Activated naive CD4-positive, alpha-beta T cell treated with Interleukin-2 at 50 U/mL for 16 hours (primary cell): ENCODE data around the gene DSCAML1.

ENCODE experiments used
- DNase-seq: peaks from one replicate; pipeline ENCODE4 v3.0.0-alpha.2; 2020

The DSCAML1 gene

DNA sequence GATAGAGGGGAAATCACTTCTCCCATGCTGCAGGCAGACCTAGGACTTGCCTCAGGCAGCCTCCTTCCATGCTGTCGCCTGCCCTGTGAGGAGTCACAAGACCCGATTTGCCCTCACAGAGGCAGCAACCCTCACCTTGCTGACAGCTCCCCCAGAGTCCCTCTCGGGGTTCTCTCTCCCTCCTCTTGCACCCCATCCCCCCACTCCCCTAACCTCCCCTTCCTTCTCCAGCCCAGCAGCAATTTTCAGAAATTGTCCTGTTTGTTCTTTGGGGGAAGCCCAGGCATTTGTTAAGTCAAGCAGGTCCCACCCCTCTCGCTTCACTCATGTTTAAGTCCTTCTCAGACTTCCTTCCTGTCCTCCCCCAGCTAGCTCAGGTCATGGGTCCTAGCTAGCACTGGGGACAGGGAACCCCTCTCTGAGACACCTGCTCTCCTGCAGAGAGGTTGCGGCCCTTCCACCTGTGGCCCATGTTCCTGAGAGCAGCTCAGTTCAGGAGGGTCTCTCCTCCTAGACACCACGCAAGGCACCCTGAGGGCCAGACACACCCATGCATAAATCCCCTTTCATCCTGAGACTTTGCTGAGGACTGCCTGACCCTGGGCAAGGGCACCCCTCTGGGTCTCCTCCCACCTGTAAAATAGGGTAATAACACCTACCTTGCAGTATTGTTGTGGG lies 33.8 kb upstream of the DSCAML1 start:
- no peak for DNase-seq

GRCh38 chr11:117830072-117830471 lies 33.1 kb upstream of the DSCAML1 start:
- no peak for DNase-seq

- no peak for DNase-seq
Observed at GRCh38 chr11:117829369-117829725, 32.3 kb upstream of the DSCAML1 start.

- peak; percentile 84 for DNase-seq
Observed at GRCh38 chr11:117828611-117829368, 31.8 kb upstream of the DSCAML1 start.

DNA sequence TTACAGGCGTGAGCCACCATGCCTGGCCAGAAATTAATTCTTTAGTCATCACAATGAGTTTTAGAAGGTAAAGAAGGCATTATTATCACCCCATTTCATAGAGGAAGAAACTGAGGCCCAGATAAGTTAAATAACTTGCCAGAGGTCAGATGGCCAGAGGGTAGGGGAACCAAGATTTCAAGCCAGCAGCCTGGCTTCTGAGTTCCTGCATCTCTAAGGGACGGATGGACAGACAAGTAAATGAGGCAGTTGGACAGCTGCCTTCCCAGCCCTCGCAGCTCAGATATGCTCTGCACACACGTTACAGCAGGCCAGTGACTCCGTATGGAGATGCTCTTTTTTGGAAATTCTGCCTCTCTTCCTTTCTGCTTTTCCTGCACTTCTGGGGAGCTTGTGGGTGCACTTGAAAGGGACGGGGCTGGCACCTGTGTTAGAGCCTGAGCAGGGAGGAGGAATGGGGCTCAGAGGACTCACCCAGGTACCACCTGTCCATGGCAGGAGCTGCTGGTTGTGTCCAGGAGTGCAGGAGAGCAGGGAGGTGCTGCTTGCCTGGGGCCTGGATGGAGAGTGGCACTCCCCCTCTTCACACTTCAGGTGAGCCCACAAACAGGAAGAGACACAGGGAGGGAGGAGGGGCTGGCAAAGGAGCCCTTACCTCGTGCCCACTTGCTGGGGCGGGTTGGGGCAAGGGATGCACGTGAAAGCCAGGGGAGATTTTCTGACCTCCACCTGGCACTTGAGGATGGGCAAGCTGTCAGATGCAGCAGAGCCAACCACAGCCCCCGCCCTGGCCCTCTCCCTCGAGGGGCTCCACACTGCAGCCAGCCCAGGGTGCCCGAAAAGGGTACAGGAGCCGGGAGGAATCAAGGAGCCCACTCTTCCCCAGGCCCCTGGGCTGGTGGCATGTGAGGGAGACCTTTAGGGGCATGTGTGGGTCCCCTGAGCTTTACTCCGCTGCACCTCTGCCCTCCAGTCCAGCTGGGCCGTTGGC lies 30.8 kb upstream of the DSCAML1 start:
- DNase-seq: no peak

GRCh38 chr11:117826832-117827231 lies 29.8 kb upstream of the DSCAML1 start:
- no peak for DNase-seq

- DNase-seq: no peak
Observed at GRCh38 chr11:117826190-117826570, 29.2 kb upstream of the DSCAML1 start.

GRCh38 chr11:117825538-117826189 lies 28.6 kb upstream of the DSCAML1 start:
- no peak for DNase-seq

- no peak for DNase-seq
Observed at GRCh38 chr11:117824571-117825537, 27.8 kb upstream of the DSCAML1 start, which contains the start of gene FXYD2. Gene FXYD2 (minus strand): TSS chr11:117824744. CDS start chr11:117824678, 66 bp downstream.

GRCh38 chr11:117823946-117824420 lies 27.0 kb upstream of the DSCAML1 start:
- DNase-seq: no peak

DNA sequence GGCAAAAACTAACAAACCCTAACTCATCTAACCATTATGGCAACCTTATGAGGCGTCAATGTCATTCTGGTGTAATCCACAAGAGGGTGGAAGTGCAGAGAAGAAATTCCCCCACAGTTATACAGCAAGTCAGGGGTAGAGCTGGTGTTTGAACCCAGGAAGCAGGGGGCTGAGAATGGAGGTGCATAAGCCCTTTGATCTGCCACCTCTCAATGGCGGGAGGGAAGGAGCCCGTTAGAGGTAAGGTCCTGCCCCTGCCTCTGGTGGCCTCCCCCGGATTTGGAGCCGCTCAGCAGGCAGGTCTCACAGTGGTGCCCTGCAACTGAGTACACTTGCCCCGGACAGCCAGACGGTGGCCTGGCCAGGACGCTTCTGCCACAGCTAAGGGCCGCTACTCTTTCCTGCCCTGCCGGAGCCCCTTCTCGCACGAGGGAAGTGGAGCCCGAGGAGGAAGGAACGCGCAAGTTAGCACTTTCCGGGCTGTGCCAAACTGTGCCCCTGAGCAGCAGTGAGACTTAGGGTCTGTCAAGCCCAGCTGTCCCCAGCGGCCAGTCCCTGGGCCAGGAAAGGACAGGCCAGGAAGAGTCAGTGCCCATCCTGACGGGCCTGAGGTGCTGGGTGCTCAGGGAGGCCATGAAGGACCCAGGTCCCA lies 26.4 kb upstream of the DSCAML1 start:
- DNase-seq: no peak

GRCh38 chr11:117822074-117823033 lies 25.3 kb upstream of the DSCAML1 start:
- DNase-seq: peak; percentile 57

GRCh38 chr11:117821431-117821830 lies 24.4 kb upstream of the DSCAML1 start:
- DNase-seq: no peak

- no peak for DNase-seq
Observed at GRCh38 chr11:117820516-117820915, 23.5 kb upstream of the DSCAML1 start.

GRCh38 chr11:117820071-117820470 lies 23.1 kb upstream of the DSCAML1 start:
- no peak for DNase-seq

DNA sequence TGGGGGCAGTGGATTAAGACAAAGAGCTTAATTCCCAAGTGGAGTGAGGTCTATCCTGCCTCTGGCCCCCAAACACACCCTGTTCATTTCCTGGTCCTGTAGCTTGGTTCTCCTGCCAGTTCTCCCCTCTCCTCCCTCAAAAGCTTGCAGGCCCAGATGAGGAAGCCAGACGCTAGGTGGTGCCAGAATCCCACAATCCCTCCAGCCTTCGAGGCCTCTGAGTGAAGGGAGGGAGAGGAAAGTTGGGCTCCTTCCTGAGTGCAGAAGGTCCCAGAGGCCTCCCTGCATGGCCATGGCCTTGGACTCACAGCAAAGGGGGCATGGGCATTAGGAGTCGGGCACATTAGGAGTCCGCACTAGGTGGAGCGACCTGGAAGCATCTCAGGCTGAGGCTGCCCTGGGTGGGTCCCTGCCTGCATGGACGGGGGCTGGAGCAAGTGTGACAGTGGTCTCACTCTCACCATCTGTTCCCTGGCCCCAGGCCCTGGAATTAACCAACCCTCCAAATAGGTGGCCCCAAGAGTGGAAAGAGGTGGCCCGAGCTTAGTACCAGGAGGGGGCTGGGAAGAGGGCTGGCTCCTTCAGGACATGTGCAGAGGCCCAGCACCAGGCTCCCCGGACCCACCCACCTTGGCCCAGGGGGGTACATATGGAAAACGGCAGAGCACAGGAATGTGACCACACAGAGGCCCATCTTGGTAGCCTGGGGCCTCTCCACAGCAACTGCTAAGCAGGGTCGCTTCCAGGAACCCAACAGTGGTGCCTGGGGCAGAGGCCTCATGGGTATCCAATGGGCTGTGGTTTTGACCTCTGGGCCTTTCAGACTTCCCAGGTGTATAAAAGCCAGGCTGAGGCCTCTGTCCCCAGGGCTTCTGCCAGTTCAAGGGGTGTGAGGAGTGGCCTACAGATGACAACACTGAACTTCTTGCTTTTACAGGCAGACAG lies 22.4 kb upstream of the DSCAML1 start:
- no peak for DNase-seq

- DNase-seq: peak; percentile 61
Observed at GRCh38 chr11:117818041-117818873, 21.2 kb upstream of the DSCAML1 start.
